Measurements from ENCODE around the gene MBTPS1. TPM values are rescaled to one million over a fixed set of nuclear protein-coding genes. Genes with fewer than 3 reads are reported as not detected.

Gene MBTPS1
- total RNA-seq, 4 donors from 2014 or later: 85.1 to 122 (median 105) TPM

DNA sequence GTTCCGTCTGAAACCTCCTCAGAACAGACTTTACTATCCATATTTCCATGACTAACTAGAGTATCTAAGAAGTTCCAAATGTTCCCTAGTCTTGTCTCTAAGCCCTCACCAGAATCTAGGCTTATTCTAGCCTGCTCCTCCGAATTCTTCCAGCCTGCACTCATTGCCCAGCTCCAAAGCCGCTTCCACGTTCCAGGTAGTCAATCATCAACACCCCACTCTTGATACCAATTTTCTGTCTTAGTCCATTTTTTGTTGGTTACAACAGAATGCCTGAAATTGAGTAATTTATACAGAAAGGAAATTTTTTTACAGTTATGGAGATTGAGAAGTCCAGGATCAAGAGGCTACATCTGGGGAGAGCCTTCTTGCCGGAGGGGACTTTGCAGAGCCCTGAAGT is 95.3 kb downstream of the MBTPS1 start:
- TF ChIP-seq CTCF (IDR thresholded peaks at IDR 0.05; ENCODE audit: low read depth): no peak

GRCh38 chr16:84020353-84020752 is 96.4 kb downstream of the MBTPS1 start:
- TF ChIP-seq CTCF (IDR thresholded peaks at IDR 0.05; ENCODE audit: low read depth): no peak

GRCh38 chr16:84018710-84019109 is 98.0 kb downstream of the MBTPS1 start:
- no peak for TF ChIP-seq CTCF (IDR thresholded peaks at IDR 0.05; ENCODE audit: low read depth)

- TF ChIP-seq CTCF (IDR thresholded peaks at IDR 0.05; ENCODE audit: low read depth): no peak
These were observed 100.3 kb downstream of the MBTPS1 start for GRCh38 chr16:84016477-84016876.

GRCh38 chr16:84015399-84015798 is 101.3 kb downstream of the MBTPS1 start:
- no peak for TF ChIP-seq CTCF (IDR thresholded peaks at IDR 0.05; ENCODE audit: low read depth)

- TF ChIP-seq CTCF (IDR thresholded peaks at IDR 0.05; ENCODE audit: low read depth): no peak
These were observed 102.0 kb downstream of the MBTPS1 start for GRCh38 chr16:84014570-84015327.

- no peak for TF ChIP-seq CTCF (IDR thresholded peaks at IDR 0.05; ENCODE audit: low read depth)
These were observed 102.8 kb downstream of the MBTPS1 start for GRCh38 chr16:84013787-84014569.
